HG03571 (cell line): ENCODE data around the gene CYP3A7.
"Not testable (repeated sequence)": the region's sequence is repeated elsewhere in the genome, so short reads cannot be mapped to it uniquely, and the experiment has no call there.

Experiments
- ATAC-seq: cut with Tn5 transposase; IDR thresholded peaks from one replicate; pipeline ENCODE4 v1.9.1; 2021; ENCODE audit not compliant: unreplicated experiment

The CYP3A7 gene

GRCh38 chr7:99674995-99675742, 59.8 kb downstream of the CYP3A7 start:
- ATAC-seq = no peak

- no peak for ATAC-seq
Observed at GRCh38 chr7:99672573-99672972, 62.4 kb downstream of the CYP3A7 start.

GRCh38 chr7:99669782-99670181, 65.2 kb downstream of the CYP3A7 start:
- ATAC-seq = no peak

- no peak for ATAC-seq
Observed at GRCh38 chr7:99668541-99668940, 66.5 kb downstream of the CYP3A7 start.

- no peak for ATAC-seq
Observed at GRCh38 chr7:99667179-99667578, 67.8 kb downstream of the CYP3A7 start.

- no peak for ATAC-seq
Observed at GRCh38 chr7:99666013-99666395, 69.0 kb downstream of the CYP3A7 start.

GRCh38 chr7:99665312-99666012, 69.5 kb downstream of the CYP3A7 start:
- ATAC-seq = no peak

- not testable (repeated sequence) for ATAC-seq
Observed at GRCh38 chr7:99657879-99658278, 77.1 kb downstream of the CYP3A7 start.
